ENCODE data around the gene LRRC28.
A peak's percentile ranks its signal among the peaks of the same experiment; 100 is the strongest.

The LRRC28 gene

GRCh38 chr15:99250001-99250400 is 1.3 kb upstream of the LRRC28 start:
- no peak for DNase-seq

GRCh38 chr15:99250494-99250856 is 806 bp upstream of the LRRC28 start:
- no peak for DNase-seq

GRCh38 chr15:99252326-99252725 is 1.0 kb downstream of the LRRC28 start:
- no peak for DNase-seq

- no peak for DNase-seq
Observed at GRCh38 chr15:99253381-99254090, 2.3 kb downstream of the LRRC28 start.

GRCh38 chr15:99257107-99257750 is 5.9 kb downstream of the LRRC28 start:
- no peak for DNase-seq

- DNase-seq: no peak
Observed at GRCh38 chr15:99264125-99264524, 12.8 kb downstream of the LRRC28 start.

GRCh38 chr15:99265541-99266070 is 14.3 kb downstream of the LRRC28 start:
- no peak for DNase-seq

GRCh38 chr15:99267957-99268356 is 16.7 kb downstream of the LRRC28 start:
- no peak for DNase-seq

- no peak for DNase-seq
Observed at GRCh38 chr15:99268431-99268830, 17.1 kb downstream of the LRRC28 start.

- no peak for DNase-seq
Observed at GRCh38 chr15:99273801-99274200, 22.5 kb downstream of the LRRC28 start.

- no peak for DNase-seq
Observed at GRCh38 chr15:99275061-99275460, 23.8 kb downstream of the LRRC28 start.

GRCh38 chr15:99275525-99276128 is 24.3 kb downstream of the LRRC28 start:
- no peak for DNase-seq

- no peak for DNase-seq
Observed at GRCh38 chr15:99279290-99279689, 28.0 kb downstream of the LRRC28 start.

- no peak for DNase-seq
Observed at GRCh38 chr15:99279827-99280226, 28.5 kb downstream of the LRRC28 start.

- no peak for DNase-seq
Observed at GRCh38 chr15:99282121-99282520, 30.8 kb downstream of the LRRC28 start.

- no peak for DNase-seq
Observed at GRCh38 chr15:99282586-99282985, 31.3 kb downstream of the LRRC28 start.

- DNase-seq: no peak
Observed at GRCh38 chr15:99283717-99284116, 32.4 kb downstream of the LRRC28 start.

GRCh38 chr15:99291643-99292042 is 40.4 kb downstream of the LRRC28 start:
- no peak for DNase-seq

- DNase-seq: no peak
Observed at GRCh38 chr15:99295840-99296239, 44.6 kb downstream of the LRRC28 start.

GRCh38 chr15:99296386-99296785 is 45.1 kb downstream of the LRRC28 start:
- no peak for DNase-seq

- DNase-seq: peak; percentile 17
Observed at GRCh38 chr15:99303907-99304306, 52.6 kb downstream of the LRRC28 start.

- DNase-seq: peak; percentile 59
Observed at GRCh38 chr15:99305761-99306505, 54.7 kb downstream of the LRRC28 start.

- DNase-seq: peak; percentile 84
Observed at GRCh38 chr15:99306694-99307338, 55.5 kb downstream of the LRRC28 start.

Data from DMS53 (cell line).